ENCODE data around the gene PLCB2.

PLCB2 gene

DNA sequence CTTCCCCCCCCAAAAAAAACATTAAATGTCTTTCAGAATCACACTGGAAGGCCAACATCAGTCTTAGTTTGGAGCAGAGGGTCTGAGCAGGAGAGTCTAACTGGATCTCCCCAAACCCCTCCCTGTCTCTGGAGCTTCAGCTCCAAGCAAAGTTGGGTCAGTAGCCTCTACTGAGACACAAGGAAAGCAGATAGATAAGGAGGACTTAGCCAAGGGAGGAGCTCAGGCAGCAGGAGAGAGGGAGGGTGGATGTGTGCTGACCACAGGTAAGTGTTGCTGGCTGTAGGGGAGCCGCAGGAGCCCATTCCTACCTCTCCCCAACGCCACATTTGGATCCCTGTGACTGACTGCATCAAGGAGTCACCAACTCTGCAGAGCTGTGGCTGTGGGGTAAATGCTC, 7.0 kb downstream of the PLCB2 start:
- ChIA-PET POLR2A (no interaction called here), CTCF (interaction anchor here (0.9 to 24.3 kb wide), 7 partner anchors 8 to 36 kb away, joined by 3 to 500 read pairs (median 4); no protein-coding TSS in a partner anchor)
- TF ChIP-seq, protein P1, sequence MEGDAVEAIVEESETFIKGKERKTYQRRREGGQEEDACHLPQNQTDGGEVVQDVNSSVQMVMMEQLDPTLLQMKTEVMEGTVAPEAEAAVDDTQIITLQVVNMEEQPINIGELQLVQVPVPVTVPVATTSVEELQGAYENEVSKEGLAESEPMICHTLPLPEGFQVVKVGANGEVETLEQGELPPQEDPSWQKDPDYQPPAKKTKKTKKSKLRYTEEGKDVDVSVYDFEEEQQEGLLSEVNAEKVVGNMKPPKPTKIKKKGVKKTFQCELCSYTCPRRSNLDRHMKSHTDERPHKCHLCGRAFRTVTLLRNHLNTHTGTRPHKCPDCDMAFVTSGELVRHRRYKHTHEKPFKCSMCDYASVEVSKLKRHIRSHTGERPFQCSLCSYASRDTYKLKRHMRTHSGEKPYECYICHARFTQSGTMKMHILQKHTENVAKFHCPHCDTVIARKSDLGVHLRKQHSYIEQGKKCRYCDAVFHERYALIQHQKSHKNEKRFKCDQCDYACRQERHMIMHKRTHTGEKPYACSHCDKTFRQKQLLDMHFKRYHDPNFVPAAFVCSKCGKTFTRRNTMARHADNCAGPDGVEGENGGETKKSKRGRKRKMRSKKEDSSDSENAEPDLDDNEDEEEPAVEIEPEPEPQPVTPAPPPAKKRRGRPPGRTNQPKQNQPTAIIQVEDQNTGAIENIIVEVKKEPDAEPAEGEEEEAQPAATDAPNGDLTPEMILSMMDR (IDR thresholded peaks at IDR 0.05; ENCODE audit: insufficient read depth, low read length, missing control alignments) = no peak
- DNase-seq (ENCODE audit: low read depth, low spot score) = no peak
- no peak overlapping the region for H3K4me3 ChIP-seq (ENCODE audit: low read depth, low read length)

GRCh38 chr15:40300367-40300766, 7.4 kb downstream of the PLCB2 start:
- no peak overlapping the region for H3K4me3 ChIP-seq (ENCODE audit: low read depth, low read length)
- POLR2A ChIA-PET = no interaction called here
- TF ChIP-seq, protein P1 (IDR thresholded peaks at IDR 0.05; ENCODE audit: insufficient read depth, low read length, missing control alignments) = no peak
- no peak for DNase-seq (ENCODE audit: low read depth, low spot score)
- CTCF ChIA-PET = interaction anchor here (1.5 to 24.3 kb wide), 4 partner anchors 10 to 37 kb away, joined by 3 to 500 read pairs (median 14); no protein-coding TSS in a partner anchor

GRCh38 chr15:40298216-40298935, 9.4 kb downstream of the PLCB2 start:
- DNase-seq (ENCODE audit: low read depth, low spot score) = no peak
- H3K4me3 ChIP-seq (ENCODE audit: low read depth, low read length) = no peak overlapping the region
- ChIA-PET CTCF (interaction anchor here (2.3 to 17.3 kb wide), 2 partner anchors 15 to 19 kb away, joined by 14 to 287 read pairs; partner anchors contain the start of genes INAFM2 and PLCB2), POLR2A (interaction anchor here (0.6 kb wide), 1 partner anchor 47 kb away, joined by 3 read pairs; no protein-coding TSS in a partner anchor)
- TF ChIP-seq, protein P1 (IDR thresholded peaks at IDR 0.05; ENCODE audit: insufficient read depth, low read length, missing control alignments) = no peak

DNA sequence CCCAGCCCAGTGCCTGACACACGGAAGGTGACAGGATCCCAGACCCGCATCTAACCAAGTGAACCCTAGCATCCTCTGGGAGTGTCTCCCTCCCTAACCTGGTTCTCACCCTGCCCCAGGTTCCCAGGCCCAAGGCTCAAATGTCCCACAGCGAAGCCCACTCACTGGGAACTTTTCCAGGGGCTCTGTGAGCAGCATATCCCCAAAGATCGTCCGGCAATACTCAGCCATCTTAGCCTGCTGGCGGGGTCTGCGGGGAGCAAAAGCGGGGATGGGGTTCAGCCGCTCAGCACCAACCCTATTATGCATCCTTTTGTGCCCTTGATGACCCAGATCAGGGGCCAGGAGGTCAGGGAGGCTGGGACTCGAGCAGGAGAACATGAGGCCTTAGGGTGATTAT, 10.4 kb downstream of the PLCB2 start:
- no peak for DNase-seq (ENCODE audit: low read depth, low spot score)
- ChIA-PET CTCF (interaction anchor here (0.8 to 17.3 kb wide), 5 partner anchors 9 to 252 kb away, joined by 3 to 287 read pairs (median 4); partner anchors contain the start of genes INAFM2 and PLCB2), POLR2A (no interaction called here)
- H3K4me3 ChIP-seq (ENCODE audit: low read depth, low read length) = no peak overlapping the region
- TF ChIP-seq, protein P1 (IDR thresholded peaks at IDR 0.05; ENCODE audit: insufficient read depth, low read length, missing control alignments) = no peak

DNA sequence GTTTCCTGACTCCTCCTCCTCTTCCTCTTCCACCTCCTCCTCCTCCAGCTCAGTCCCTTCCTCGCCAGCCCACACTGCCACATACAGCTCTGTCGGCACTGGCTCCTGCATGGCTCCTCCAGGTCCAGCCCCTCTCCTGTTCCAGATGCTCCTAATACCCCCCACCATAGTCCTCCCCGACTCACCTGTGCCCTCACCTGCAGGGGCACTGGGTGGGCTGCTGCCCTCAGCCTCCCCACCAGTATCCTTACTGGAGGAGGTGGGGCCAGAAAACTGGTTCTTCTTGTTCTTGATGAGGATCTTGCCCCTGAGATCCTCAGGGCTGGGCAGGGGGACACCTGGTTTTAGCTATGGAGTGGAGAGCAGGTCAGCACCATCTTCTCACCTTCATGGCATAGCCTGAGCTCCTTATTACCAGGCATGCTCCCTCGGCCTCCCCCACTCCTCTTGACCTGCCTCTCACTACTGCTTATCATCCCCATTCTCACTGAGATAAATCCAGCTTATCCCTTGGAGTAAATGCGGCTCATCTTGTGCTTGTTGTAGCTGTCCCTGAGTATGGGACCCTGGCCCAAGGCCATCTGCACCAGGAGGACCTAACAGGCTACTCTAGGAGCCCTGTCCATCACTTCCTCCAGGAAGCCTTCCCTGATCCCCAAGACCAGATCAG, 11.0 kb downstream of the PLCB2 start:
- no peak for DNase-seq (ENCODE audit: low read depth, low spot score)
- POLR2A ChIA-PET = interaction anchor here (0.8 kb wide), 1 partner anchor 26 kb away, joined by 3 read pairs; no protein-coding TSS in a partner anchor
- TF ChIP-seq, protein P1 (IDR thresholded peaks at IDR 0.05; ENCODE audit: insufficient read depth, low read length, missing control alignments) = no peak
- no peak overlapping the region for H3K4me3 ChIP-seq (ENCODE audit: low read depth, low read length)
- CTCF ChIA-PET = interaction anchor here (0.6 to 17.3 kb wide), 5 partner anchors 8 to 251 kb away, joined by 3 to 287 read pairs (median 4); partner anchors contain the start of genes INAFM2 and PLCB2
